Stimulated activated CD4-positive, alpha-beta T cell treated with anti-CD3 and anti-CD28 coated beads, Interleukin-2, amount 100 ng/mL, for 24 hours (primary cell): ENCODE data around the gene TPM2.

Source experiments
- DNase-seq, 2 donors: peaks; one replicate each; pipeline ENCODE4 v3.0.0-alpha.2; 2020

The TPM2 gene

GRCh38 chr9:35691757-35692301 lies 2.1 kb upstream of the TPM2 start:
- DNase-seq, result no peak

DNA sequence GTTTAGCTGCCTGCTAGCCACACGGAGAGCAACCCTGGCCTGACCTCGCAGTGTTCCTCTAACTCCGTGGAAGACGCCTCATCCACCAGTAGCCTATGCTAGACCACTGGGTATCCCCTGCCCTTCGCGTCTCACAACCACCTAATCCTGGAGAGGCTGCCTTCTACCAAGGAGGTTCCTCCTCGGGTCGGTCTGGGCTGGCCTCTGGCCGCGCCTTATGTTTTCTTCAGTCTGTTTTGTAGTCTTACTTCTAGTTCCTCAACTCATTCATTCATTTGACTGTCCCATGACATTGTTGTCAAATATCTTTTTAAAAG lies 1.6 kb upstream of the TPM2 start:
- DNase-seq, result no peak

GRCh38 chr9:35690614-35691333 lies 1.0 kb upstream of the TPM2 start:
- DNase-seq, result peak; percentile 48 to 63

GRCh38 chr9:35690294-35690613 lies 529 bp upstream of the TPM2 start:
- DNase-seq, result no peak

DNA sequence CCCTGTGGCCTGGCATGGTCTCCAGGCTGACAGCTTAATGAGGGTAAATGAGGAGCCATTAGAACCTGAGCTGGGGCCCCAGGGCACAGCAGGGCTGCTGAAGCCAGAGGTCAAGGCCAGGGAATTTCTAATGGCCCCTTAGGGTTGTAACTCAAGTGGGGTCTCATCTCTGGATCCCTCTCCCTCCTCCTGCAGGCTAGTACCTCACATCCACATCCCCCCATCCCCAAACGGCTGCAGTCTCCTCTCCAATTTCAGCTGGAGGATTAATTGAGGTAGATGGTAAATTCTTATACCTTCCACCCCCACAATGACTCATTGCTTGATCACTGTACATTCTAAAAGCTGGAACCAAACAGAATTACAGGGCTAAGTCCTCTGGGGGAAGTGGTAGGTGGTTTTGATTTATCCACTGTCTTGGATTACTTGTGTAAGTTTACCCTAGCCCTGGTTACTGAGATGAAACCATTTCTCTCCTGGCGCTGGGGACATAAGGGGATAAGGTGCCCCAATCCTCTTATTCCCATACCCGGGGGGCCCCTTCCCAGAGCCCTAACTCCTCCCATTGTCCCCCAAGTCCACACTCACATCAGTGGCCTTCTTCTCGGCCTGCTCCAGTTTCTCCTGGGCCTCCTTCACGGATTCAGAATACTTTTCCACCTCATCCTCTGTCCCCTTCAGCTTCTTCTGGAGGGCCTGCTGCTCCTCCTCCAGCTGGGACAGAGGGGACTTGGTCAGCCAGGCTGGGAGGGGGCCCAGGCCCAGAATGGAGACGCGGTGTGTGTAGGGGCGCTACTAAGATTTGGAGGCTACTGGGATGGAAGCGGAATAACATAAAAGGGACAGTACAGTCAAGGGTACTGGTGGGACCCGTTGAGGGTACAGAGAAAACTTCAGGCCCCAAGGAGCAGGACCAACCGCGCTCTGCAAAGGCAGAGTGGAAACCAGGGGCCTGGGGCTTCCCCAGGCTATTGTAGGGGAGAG lies 875 bp downstream of the TPM2 start:
- DNase-seq, result peak in 1 of 2 donors; percentile 21

DNA sequence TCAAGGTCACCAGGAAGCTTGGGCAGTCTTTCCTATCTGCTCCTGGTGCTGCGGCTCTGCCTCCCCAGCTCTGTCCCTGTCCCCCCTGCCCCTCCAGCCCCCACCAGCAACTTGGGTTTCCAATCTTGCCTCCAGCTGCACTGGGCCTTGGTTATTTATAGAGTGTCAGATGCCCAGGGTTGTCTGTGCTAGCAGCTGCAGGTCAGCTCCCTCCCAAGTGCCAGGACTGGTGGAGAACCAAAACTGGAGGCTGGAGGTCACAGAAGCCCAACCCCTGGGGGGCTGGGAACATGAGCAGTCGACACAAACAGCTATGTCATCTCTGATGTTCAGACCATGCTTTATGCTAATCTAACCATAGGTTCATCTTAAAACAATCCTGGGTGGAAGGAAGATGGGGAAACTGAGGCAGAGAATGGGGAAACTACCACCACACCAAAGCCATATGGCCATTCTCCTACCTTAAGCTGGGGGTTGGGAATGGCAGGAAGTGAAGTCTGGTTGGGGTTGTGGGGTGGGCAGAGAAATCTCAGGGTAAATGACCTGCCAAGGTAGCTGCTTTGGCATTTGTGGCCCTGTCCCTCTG lies 1.7 kb downstream of the TPM2 start:
- DNase-seq, result no peak

DNA sequence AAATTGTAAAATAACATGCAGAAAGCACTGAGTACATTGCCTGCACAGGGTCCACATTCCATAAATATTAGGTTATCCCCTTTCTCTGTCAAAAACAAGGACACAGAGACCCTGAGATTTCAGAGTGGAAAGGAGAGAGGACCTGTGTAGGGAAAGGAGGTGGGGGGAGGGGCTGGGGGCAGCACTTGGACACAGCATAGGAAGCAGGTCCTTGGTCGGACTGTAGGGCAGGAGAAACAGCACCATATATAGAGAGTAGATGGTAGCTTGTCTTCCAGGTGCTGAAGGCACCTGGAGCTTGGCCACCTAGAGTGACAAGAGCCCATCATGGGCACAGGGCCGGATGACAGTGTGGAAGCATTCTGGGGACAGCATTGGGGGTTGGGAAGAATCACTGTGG lies 2.4 kb downstream of the TPM2 start:
- DNase-seq, result no peak

- DNase-seq, result no peak
These were observed 3.2 kb downstream of the TPM2 start for GRCh38 chr9:35686222-35687203.

- DNase-seq, result no peak
These were observed 4.2 kb downstream of the TPM2 start for GRCh38 chr9:35685506-35685905.

- DNase-seq, result no peak
These were observed 4.8 kb downstream of the TPM2 start for GRCh38 chr9:35684921-35685320.

DNA sequence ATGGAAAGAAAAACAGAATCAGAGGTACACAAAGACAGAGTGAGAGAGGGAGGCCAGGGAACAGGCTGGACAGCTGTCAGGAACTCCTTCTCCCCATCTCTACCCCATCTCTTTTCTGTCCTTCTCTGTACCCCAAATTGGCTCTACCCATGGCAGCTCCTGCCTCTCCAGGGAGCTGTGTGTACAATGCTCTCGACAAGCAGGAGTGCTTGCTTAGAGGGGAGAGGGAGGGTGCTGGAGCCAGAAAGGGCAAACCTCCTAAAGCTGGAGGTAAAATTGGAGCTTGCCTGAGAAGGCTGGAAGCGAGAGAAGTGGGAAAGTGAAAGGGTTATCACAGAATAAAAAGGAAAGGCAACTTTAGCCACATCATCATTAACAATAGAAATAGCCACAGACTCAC lies 6.4 kb downstream of the TPM2 start:
- no peak for DNase-seq

GRCh38 chr9:35682520-35683315 lies 7.0 kb downstream of the TPM2 start:
- no peak for DNase-seq

DNA sequence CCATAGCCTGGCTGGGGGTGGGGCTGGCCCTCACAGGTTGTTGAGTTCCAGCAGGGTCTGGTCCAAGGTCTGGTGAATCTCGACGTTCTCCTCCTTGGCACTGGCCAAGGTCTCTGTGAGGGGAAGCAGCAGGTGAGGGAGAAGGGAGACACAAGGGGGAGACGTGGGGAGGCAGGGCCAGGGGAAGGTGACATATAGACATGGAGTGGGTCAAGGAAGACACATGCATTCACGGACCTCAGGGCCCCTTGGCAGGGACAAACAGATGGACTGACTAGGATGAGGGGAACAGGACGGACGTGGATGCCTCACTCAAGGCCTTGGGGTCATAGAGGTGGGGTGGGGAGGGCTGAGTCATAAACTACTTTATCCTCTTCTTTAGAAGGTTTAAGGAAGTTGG lies 7.7 kb downstream of the TPM2 start:
- DNase-seq, result no peak

DNA sequence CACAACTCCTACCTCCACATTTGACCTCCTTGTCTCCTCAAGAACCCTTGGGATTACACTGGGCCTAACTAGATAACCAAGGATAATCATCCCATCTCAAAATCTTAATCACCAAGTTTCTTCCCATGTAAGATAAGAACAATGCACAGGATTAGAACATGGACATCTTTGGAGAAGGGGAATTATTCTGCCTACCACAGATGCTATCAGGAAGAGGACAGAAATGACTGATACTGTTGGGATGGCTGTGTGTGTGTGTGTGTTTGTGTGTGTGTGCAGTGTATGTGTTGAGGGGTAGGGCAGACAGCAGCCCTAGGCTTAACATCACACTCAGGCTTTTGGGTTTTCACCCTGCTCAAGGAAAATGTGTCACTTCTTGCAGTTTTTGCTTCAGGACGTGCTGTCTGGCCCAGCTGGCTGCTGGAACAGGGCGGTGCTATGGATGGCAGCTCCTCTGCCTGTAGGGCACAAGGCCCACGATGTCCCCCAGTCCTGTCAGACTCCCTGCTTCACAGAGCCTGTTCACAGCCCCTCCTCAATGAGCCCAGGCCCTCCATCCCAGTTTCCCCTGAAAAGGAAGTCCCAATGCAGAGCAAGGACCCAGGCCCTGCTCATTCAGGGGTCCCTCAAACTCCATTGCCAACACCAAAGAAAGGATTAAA lies 8.3 kb downstream of the TPM2 start:
- DNase-seq, result no peak

DNA sequence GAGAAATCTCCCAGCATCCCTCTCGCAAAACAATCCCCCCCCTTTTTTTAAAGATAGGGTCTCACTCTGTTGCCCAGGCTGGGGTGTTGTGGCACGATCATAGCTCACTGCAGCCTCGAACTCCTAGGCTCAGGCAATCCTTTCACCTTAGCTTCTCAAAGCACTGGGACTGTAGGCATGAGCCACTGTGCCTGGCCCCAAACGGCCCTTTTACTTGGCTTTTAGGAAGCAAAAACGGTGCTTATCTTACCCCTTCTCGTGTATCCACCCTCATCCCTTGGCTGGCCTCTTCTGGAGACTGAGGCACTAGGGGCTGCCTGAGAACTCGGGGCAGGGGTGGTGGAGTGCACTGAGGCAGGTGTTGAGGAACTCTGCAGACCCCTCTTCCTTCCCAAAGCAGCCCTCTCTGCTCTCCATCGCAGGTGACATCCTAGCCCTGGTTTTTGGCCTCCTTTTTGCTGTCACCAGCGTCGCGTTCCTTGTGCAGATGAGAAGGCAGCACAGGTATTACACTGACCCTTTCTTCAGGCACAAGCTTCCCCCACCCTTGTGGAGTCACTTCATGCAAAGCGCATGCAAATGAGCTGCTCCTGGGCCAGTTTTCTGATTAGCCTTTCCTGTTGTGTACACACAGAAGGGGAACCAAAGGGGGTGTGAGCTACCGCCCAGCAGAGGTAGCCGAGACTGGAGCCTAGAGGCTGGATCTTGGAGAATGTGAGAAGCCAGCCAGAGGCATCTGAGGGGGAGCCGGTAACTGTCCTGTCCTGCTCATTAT lies 9.2 kb downstream of the TPM2 start:
- no peak for DNase-seq

- DNase-seq, result no peak
These were observed 9.9 kb downstream of the TPM2 start for GRCh38 chr9:35679766-35680330.

DNA sequence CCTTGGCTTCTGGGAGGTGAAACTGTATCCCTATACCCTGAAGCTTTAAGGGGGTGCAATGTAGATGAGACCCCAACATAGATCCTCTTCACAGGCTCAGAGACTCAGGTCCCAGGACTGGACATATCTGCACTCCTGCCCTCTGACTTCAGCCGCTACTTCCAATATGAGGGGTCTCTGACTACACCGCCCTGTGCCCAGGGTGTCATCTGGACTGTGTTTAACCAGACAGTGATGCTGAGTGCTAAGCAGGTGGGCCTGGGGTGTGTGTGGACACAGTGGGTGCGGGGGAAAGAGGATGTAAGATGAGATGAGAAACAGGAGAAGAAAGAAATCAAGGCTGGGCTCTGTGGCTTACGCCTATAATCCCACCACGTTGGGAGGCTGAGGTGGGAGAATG lies 10.6 kb downstream of the TPM2 start:
- DNase-seq, result no peak

DNA sequence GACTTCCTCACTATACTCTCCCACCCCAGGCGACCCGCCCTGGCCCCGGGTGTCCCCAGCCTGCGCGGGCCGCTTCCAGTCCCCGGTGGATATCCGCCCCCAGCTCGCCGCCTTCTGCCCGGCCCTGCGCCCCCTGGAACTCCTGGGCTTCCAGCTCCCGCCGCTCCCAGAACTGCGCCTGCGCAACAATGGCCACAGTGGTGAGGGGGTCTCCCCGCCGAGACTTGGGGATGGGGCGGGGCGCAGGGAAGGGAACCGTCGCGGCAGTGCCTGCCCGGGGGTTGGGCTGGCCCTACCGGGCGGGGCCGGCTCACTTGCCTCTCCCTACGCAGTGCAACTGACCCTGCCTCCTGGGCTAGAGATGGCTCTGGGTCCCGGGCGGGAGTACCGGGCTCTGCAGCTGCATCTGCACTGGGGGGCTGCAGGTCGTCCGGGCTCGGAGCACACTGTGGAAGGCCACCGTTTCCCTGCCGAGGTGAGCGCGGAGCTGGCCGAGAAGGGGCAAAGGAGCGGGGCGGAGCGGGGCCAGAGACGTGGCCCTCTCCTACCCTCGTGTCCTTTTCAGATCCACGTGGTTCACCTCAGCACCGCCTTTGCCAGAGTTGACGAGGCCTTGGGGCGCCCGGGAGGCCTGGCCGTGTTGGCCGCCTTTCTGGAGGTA lies 13.9 kb downstream of the TPM2 start:
- peak; percentile 43 to 56 for DNase-seq

DNA sequence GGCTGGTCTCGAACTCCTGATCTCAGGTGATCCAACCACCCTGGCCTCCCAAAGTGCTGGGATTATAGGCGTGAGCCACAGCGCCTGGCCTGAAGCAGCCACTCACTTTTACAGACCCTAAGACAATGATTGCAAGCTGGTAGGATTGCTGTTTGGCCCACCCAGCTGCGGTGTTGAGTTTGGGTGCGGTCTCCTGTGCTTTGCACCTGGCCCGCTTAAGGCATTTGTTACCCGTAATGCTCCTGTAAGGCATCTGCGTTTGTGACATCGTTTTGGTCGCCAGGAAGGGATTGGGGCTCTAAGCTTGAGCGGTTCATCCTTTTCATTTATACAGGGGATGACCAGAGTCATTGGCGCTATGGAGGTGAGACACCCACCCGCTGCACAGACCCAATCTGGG lies 14.5 kb downstream of the TPM2 start:
- DNase-seq, result no peak

- no peak for DNase-seq
These were observed 15.7 kb downstream of the TPM2 start for GRCh38 chr9:35674025-35674361.
